GM18873 (cell line): Measurements from ENCODE around the gene ARMH2.
A peak's percentile ranks its signal among the peaks of the same experiment; 100 is the strongest.

Experiments used
- ATAC-seq: cut with Tn5 transposase; IDR thresholded peaks from one replicate; pipeline ENCODE4 v1.9.1; 2021; ENCODE audit warnings: mild to moderate bottlenecking, moderate library complexity, moderate number of reproducible peaks; ENCODE audit not compliant: unreplicated experiment, low FRiP score

The ARMH2 gene

GRCh38 chr6:24821860-24822444 is 23.2 kb upstream of the ARMH2 start:
- no peak for ATAC-seq

GRCh38 chr6:24818346-24818745 is 19.6 kb upstream of the ARMH2 start:
- no peak for ATAC-seq

- no peak for ATAC-seq
These were observed 11.0 kb upstream of the ARMH2 start for GRCh38 chr6:24809728-24810127.

- ATAC-seq: no peak
These were observed 8.9 kb upstream of the ARMH2 start for GRCh38 chr6:24807584-24807983.

GRCh38 chr6:24802271-24803059 is 3.7 kb upstream of the ARMH2 start:
- no peak for ATAC-seq

GRCh38 chr6:24799541-24799915 is 811 bp upstream of the ARMH2 start:
- ATAC-seq: no peak

GRCh38 chr6:24797596-24798216 is 1.0 kb downstream of the ARMH2 start:
- ATAC-seq: no peak

- ATAC-seq: no peak
These were observed 2.0 kb downstream of the ARMH2 start for GRCh38 chr6:24796616-24797290.

- no peak for ATAC-seq
These were observed 3.6 kb downstream of the ARMH2 start for GRCh38 chr6:24795106-24795505.

GRCh38 chr6:24788031-24788665 is 10.6 kb downstream of the ARMH2 start:
- no peak for ATAC-seq

GRCh38 chr6:24780206-24780605 is 18.5 kb downstream of the ARMH2 start:
- ATAC-seq: no peak

- ATAC-seq: no peak
These were observed 19.2 kb downstream of the ARMH2 start for GRCh38 chr6:24779416-24780016.

- ATAC-seq: no peak
These were observed 19.8 kb downstream of the ARMH2 start for GRCh38 chr6:24778878-24779277.

- no peak for ATAC-seq
These were observed 20.6 kb downstream of the ARMH2 start for GRCh38 chr6:24778121-24778520.

GRCh38 chr6:24777227-24777626 is 21.5 kb downstream of the ARMH2 start:
- ATAC-seq: no peak

GRCh38 chr6:24775520-24776058 is 23.1 kb downstream of the ARMH2 start:
- peak; percentile 5 for ATAC-seq

GRCh38 chr6:24774696-24775519 is 23.8 kb downstream of the ARMH2 start, which contains the start of gene GMNN:
TSS of gene GMNN (plus strand) at chr6:24774937. CDS start at chr6:24777247, 2,310 bp downstream.
- ATAC-seq: peak; percentile 82

GRCh38 chr6:24768361-24768760 is 30.4 kb downstream of the ARMH2 start:
- ATAC-seq: no peak
